A549 (cell line): ENCODE measurements around the gene DOK4. TPM values are rescaled to one million over a fixed set of nuclear protein-coding genes. Genes with fewer than 3 reads are reported as not detected.

Source experiments
- ATAC-seq, 2 experiments: fragments of 200-7000 bp in 1 of 2; fragments of >200 bp in 1 of 2; cut with Nextera tagmentation in 1 of 2; cut with Tn5 transposase in 1 of 2; 3 replicates each; pipeline versions ENCODE4 v1.8.0 to v1.9.1; 2018 to 2020; ENCODE audit warnings: mild to moderate bottlenecking in 1 of 2, moderate library complexity in 1 of 2
- CTCF ChIA-PET: fragments of 300-600 bp; sonication (Branson Sonifier 250); formaldehyde crosslinking; extraction: SDS; loops from one replicate; lab custom pipeline; 2021; ENCODE audit warnings: antibody characterized with exemption, inconsistent platforms; lab: Yijun Ruan, JAX
- POLR2A ChIA-PET: fragments of 350-600 bp; formaldehyde crosslinking; extraction: SDS; loops from one replicate; lab custom pipeline; 2021; ENCODE audit warnings: antibody characterized with exemption, inconsistent platforms; lab: Yijun Ruan, JAX
- DNase-seq, 2 experiments: peaks; one replicate each; pipeline versions ENCODE4 v3.0.0 to v3.0.0-alpha.2; 2011 to 2016; ENCODE audit warnings: low read depth in 1 of 2, low spot score in 1 of 2
- FAIRE-seq: peaks from 2 replicates; lab custom pipeline; 2011; peaks lifted over from hg19 to GRCh38; lab: Jason Lieb, UNC
- H3K27ac ChIP-seq, 2 experiments: fragments of >200 bp; sonication (Bioruptor Twin); formaldehyde crosslinking; 3 replicates each; pipeline ENCODE4 v1.5.1; 2016 to 2017
- H3K4me1 ChIP-seq: fragments of >200 bp; sonication (Bioruptor Twin); formaldehyde crosslinking; 3 replicates; pipeline ENCODE4 v1.6.1; 2016
- H3K4me2 ChIP-seq: fragments of >200 bp; sonication (Bioruptor Twin); formaldehyde crosslinking; 3 replicates; pipeline ENCODE4 v1.6.1; 2016
- H3K4me3 ChIP-seq: fragments of >200 bp; sonication (Bioruptor Twin); formaldehyde crosslinking; 3 replicates; pipeline ENCODE4 v1.5.1; 2016
- H3K9me3 ChIP-seq: fragments of >200 bp; sonication (Bioruptor Twin); formaldehyde crosslinking; 3 replicates; pipeline ENCODE4 v1.6.1; 2016
- BHLHE40 ChIP-seq: IDR thresholded peaks from 2 replicates; pipeline ENCODE4 v1.6.1; 2012; ENCODE audit warnings: low read depth, low read length, inconsistent platforms
- CBX8 ChIP-seq: fragments of 200-600 bp; sonication (generic); IDR thresholded peaks from 2 replicates; pipeline ENCODE4 v1.6.1; 2016
- CEBPB ChIP-seq, 2 experiments: fragments of >200 bp in 1 of 2; sonication (Bioruptor Twin) in 1 of 2; formaldehyde crosslinking in 1 of 2; IDR thresholded peaks; 2 replicates each; pipeline ENCODE4 v1.6.1; 2012 to 2016
- CHD2 ChIP-seq: fragments of 150-350 bp; IDR thresholded peaks from 2 replicates; pipeline ENCODE4 v1.6.1; 2014; ENCODE audit warnings: low read length; ENCODE audit not compliant: partially characterized antibody
- FOSB ChIP-seq: fragments of 250-450 bp; sonication (Bioruptor Pico); IDR thresholded peaks from 2 replicates; pipeline ENCODE4 v1.5.0; 2020; ENCODE audit warnings: mild to moderate bottlenecking, moderate library complexity
- GATA3 ChIP-seq: IDR thresholded peaks from 2 replicates; pipeline ENCODE4 v1.6.1; 2012; ENCODE audit warnings: borderline replicate concordance
- HEYL ChIP-seq: fragments of 250-450 bp; sonication (Bioruptor Pico); IDR thresholded peaks from 2 replicates; pipeline ENCODE4 v1.8.0; 2021; ENCODE audit warnings: mild to moderate bottlenecking, moderate library complexity
- HOXB5 ChIP-seq: fragments of 250-450 bp; sonication (Bioruptor Pico); IDR thresholded peaks from 2 replicates; pipeline ENCODE4 v1.5.0; 2020; ENCODE audit warnings: mild to moderate bottlenecking, moderate library complexity
- KDM5A ChIP-seq: fragments of 200-600 bp; sonication (generic); IDR thresholded peaks from 2 replicates; pipeline ENCODE4 v1.6.1; 2016; ENCODE audit warnings: antibody characterized with exemption, mild to moderate bottlenecking
- MAZ ChIP-seq: fragments of 150-350 bp; IDR thresholded peaks from 2 replicates; pipeline ENCODE4 v1.6.1; 2014; ENCODE audit warnings: antibody characterized with exemption, low read depth, low read length, borderline replicate concordance
- NPAS2 ChIP-seq: fragments of 250-450 bp; sonication (Bioruptor Pico); IDR thresholded peaks from 2 replicates; pipeline ENCODE4 v1.8.0; 2022; ENCODE audit warnings: mild to moderate bottlenecking, moderate library complexity, borderline replicate concordance
- NR3C1 ChIP-seq: fragments of >200 bp; sonication (Bioruptor Twin); formaldehyde crosslinking; IDR thresholded peaks from 3 replicates; pipeline ENCODE4 v1.6.1; 2017
- RAD21 ChIP-seq, 2 experiments: fragments of >200 bp in 1 of 2; sonication (Bioruptor Twin) in 1 of 2; formaldehyde crosslinking in 1 of 2; IDR thresholded peaks in 1 of 2; conservative IDR thresholded peaks in 1 of 2; 2 replicates in 1 of 2; 3 replicates in 1 of 2; pipeline ENCODE4 v1.6.1; 2012 to 2018; ENCODE audit warnings: inconsistent platforms in 1 of 2
- ZC3H11A ChIP-seq: fragments of 450-650 bp; IDR thresholded peaks from 2 replicates; pipeline ENCODE4 v1.6.1; 2014; ENCODE audit warnings: antibody characterized with exemption, mild to moderate bottlenecking
- ZNF302 ChIP-seq: fragments of 250-450 bp; sonication (Bioruptor Pico); IDR thresholded peaks from 2 replicates; pipeline ENCODE4 v1.9.0; 2021; ENCODE audit warnings: inconsistent platforms, mild to moderate bottlenecking, moderate library complexity
- WGBS: methylation state at CpG from one replicate; pipeline ENCODE4 v1.1.6; 2017; ENCODE audit errors: missing lambda C conversion rate; 5-methylcytosine and 5-hydroxymethylcytosine counted together
- polyA plus RNA-seq, 4 experiments: library from polyadenylated mRNA; depleted of rRNA in 3 of 4; stranded (reverse); fragments of >200 nt; fragmentation: RNase III in 1 of 4; extraction: RNeasy Plus Mini Kit Qiagen cat#74134 plus additional on column Dnase treatment in 1 of 4; gene quantifications; 2 replicates in 3 of 4; 3 replicates in 1 of 4; pipeline ENCODE4 v1.2.3, GENCODE V29; 2011 to 2017
- TF ChIP-seq, protein P1 (sequence below): IDR thresholded peaks from 2 replicates; pipeline ENCODE4 v1.6.1; 2012
- TF ChIP-seq, protein P2 (sequence below): IDR thresholded peaks from 2 replicates; pipeline ENCODE4 v1.6.1; 2012; ENCODE audit warnings: low read depth, borderline replicate concordance
- TF ChIP-seq, protein P3 (sequence below): fragments of >200 bp; sonication (Bioruptor Twin); formaldehyde crosslinking; IDR thresholded peaks from 3 replicates; pipeline ENCODE4 v1.5.1; 2016
- TF ChIP-seq, protein P4 (sequence below): fragments of >200 bp; sonication (Bioruptor Twin); formaldehyde crosslinking; IDR thresholded peaks from 2 replicates; pipeline ENCODE4 v1.6.1; 2016
- TF ChIP-seq, protein P5 (sequence below): fragments of 150-350 bp; IDR thresholded peaks from 2 replicates; pipeline ENCODE4 v1.6.1; 2014; ENCODE audit warnings: low read depth, mild to moderate bottlenecking, low read length
- TF ChIP-seq, protein P6 (sequence below): IDR thresholded peaks from 2 replicates; pipeline ENCODE4 v1.6.1; 2012

The DOK4 gene
- polyA plus RNA-seq, 2 of the 4 experiments (the other 2 are of a cell fraction), result 70.3 to 85.4 TPM

DNA sequence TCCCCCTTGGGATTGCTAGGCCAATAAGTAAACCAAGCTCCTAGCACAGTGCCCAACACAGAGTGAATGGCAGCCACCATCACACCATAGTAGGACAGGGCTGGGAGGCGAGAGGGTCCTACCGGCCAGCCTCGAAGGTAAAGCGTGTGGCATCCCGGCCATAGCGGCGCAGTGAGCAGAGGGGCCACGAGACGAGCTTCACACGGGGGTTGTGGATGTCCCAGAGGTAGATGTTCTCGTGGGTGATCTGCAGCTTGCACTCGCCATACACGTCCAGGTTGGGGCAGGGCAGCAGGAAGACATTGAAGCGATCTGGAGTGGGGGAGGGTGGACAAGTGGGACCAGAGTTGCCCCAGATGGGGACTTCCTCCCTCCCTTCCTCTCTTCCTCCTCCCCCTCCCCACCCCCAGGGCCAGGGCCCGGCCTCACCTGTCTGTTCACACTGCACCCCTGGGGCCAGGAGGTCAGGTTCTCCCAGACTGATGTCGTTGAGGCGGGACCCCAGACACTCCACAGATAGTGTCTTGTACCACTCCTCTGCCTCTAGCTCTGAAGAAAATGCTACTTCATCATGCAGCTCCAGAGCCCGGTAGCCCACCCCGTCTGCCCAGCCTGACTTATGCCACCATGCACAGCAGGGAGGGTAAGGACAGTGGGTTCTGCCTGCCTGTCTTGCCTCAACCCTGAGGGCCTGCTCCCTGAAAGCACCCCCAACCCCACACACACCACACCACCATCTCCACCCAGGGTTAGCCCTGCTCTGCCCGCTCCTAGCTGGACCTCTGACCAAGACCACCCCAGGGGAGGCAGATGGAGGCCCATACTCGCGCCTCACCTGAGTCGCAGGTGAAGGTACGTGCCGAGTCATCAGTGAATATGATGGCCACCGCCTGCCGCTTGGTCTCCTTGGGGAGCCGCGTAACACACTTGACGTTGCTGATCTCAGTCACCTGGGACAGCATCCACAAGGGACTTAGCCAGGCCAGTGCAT lies 11.3 kb downstream of the DOK4 start:
- Histone ChIP-seq H3K4me2 (peak overlapping the region; percentile 93), H3K4me3 (no peak overlapping the region), H3K9me3 (no peaks in the 10 kb centered on the region), H3K4me1 (peaks cover 97% of the 10 kb centered on the region), H3K27ac (peak overlapping the region; percentile 96 to 98)
- no peak for ATAC-seq
- TF ChIP-seq CHD2 (no peak), FOSB (CRISPR knock-in tag) (no peak), GATA3 (no peak), CEBPB (IDR thresholded peaks at IDR 0.05) (no peak), BHLHE40 (no peak), NR3C1 (no peak), HOXB5 (CRISPR knock-in tag) (no peak), CBX8 (no peak), KDM5A (no peak), MAZ (no peak)
- TF ChIP-seq, protein P1, sequence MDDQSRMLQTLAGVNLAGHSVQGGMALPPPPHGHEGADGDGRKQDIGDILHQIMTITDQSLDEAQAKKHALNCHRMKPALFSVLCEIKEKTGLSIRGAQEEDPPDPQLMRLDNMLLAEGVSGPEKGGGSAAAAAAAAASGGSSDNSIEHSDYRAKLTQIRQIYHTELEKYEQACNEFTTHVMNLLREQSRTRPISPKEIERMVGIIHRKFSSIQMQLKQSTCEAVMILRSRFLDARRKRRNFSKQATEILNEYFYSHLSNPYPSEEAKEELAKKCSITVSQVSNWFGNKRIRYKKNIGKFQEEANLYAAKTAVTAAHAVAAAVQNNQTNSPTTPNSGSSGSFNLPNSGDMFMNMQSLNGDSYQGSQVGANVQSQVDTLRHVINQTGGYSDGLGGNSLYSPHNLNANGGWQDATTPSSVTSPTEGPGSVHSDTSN, result no peak
- TF ChIP-seq, protein P2, sequence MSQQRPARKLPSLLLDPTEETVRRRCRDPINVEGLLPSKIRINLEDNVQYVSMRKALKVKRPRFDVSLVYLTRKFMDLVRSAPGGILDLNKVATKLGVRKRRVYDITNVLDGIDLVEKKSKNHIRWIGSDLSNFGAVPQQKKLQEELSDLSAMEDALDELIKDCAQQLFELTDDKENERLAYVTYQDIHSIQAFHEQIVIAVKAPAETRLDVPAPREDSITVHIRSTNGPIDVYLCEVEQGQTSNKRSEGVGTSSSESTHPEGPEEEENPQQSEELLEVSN, result no peak
- FAIRE-seq, result no peak
- ChIA-PET POLR2A (no interaction called here), CTCF (interaction anchor here (0.7 to 8.4 kb wide), 14 partner anchors 10 to 175 kb away, joined by 3 to 70 read pairs (median 4); partner anchors contain the start of genes DOK4 and POLR2C)
- WGBS, result 90% methylated on average over 30 of the region's 30 CpGs
- DNase-seq, result no peak

DNA sequence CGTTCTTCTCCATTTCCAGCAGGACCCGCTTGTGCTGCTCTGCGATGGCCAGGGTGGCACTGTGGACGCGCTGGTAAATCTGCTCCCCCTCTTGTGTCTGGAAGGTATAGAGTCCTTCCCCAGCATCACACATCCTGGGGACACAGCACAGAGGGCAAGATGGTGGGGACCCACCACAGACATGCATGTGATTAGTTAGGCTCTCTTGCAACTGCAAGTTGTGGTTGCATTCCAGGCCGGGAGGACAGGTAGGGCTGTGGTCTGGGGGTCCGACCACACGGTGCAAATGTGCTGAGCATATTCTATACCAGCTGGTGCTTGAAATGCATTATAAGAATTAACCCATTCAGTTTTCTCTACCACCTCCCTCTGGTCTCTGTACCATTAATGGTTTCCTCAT lies 12.4 kb downstream of the DOK4 start:
- H3K27ac ChIP-seq, result peak overlapping the region; percentile 96 to 98
- CTCF ChIA-PET, result interaction anchor here (1.5 to 8.4 kb wide), 6 partner anchors 9 to 174 kb away, joined by 5 to 70 read pairs (median 17); partner anchors contain the start of genes DOK4 and POLR2C

More for the DNA sequence above, 12.4 kb downstream of the DOK4 start:
- FAIRE-seq (no peak), DNase-seq (no peak), ATAC-seq (no peak)
- Histone ChIP-seq H3K9me3 (no peaks in the 10 kb centered on the region), H3K4me1 (peaks cover 97% of the 10 kb centered on the region), H3K4me3 (no peak overlapping the region), H3K4me2 (peak overlapping the region; percentile 87; the same call in 2 of the 3 replicates)
- POLR2A ChIA-PET, result no interaction called here
- TF ChIP-seq ZC3H11A, result no peak
- TF ChIP-seq KDM5A, result no peak
- TF ChIP-seq, protein P3, sequence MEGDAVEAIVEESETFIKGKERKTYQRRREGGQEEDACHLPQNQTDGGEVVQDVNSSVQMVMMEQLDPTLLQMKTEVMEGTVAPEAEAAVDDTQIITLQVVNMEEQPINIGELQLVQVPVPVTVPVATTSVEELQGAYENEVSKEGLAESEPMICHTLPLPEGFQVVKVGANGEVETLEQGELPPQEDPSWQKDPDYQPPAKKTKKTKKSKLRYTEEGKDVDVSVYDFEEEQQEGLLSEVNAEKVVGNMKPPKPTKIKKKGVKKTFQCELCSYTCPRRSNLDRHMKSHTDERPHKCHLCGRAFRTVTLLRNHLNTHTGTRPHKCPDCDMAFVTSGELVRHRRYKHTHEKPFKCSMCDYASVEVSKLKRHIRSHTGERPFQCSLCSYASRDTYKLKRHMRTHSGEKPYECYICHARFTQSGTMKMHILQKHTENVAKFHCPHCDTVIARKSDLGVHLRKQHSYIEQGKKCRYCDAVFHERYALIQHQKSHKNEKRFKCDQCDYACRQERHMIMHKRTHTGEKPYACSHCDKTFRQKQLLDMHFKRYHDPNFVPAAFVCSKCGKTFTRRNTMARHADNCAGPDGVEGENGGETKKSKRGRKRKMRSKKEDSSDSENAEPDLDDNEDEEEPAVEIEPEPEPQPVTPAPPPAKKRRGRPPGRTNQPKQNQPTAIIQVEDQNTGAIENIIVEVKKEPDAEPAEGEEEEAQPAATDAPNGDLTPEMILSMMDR, result no peak
- TF ChIP-seq, protein P4, sequence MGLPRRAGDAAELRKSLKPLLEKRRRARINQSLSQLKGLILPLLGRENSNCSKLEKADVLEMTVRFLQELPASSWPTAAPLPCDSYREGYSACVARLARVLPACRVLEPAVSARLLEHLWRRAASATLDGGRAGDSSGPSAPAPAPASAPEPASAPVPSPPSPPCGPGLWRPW, result no peak
- no peak for TF ChIP-seq HOXB5 (CRISPR knock-in tag)
- TF ChIP-seq CBX8, result no peak
- no peak for TF ChIP-seq HEYL (CRISPR knock-in tag)
- TF ChIP-seq ZNF302 (CRISPR knock-in tag), result no peak
- TF ChIP-seq, protein P5, sequence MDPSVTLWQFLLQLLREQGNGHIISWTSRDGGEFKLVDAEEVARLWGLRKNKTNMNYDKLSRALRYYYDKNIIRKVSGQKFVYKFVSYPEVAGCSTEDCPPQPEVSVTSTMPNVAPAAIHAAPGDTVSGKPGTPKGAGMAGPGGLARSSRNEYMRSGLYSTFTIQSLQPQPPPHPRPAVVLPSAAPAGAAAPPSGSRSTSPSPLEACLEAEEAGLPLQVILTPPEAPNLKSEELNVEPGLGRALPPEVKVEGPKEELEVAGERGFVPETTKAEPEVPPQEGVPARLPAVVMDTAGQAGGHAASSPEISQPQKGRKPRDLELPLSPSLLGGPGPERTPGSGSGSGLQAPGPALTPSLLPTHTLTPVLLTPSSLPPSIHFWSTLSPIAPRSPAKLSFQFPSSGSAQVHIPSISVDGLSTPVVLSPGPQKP, result no peak
- no peak for TF ChIP-seq NPAS2 (CRISPR knock-in tag)
- TF ChIP-seq CHD2, result no peak
- TF ChIP-seq RAD21 (conservative IDR thresholded peaks at IDR 0.05 in 1 of 2, IDR thresholded peaks at IDR 0.05 in 1 of 2), result no peak
- TF ChIP-seq, protein P6, sequence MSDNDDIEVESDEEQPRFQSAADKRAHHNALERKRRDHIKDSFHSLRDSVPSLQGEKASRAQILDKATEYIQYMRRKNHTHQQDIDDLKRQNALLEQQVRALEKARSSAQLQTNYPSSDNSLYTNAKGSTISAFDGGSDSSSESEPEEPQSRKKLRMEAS, result no peak
- 81% methylated on average over 7 of the region's 8 CpGs for WGBS
